ENCODE measurements around the gene ICE1.

- TF ChIP-seq, protein P1, sequence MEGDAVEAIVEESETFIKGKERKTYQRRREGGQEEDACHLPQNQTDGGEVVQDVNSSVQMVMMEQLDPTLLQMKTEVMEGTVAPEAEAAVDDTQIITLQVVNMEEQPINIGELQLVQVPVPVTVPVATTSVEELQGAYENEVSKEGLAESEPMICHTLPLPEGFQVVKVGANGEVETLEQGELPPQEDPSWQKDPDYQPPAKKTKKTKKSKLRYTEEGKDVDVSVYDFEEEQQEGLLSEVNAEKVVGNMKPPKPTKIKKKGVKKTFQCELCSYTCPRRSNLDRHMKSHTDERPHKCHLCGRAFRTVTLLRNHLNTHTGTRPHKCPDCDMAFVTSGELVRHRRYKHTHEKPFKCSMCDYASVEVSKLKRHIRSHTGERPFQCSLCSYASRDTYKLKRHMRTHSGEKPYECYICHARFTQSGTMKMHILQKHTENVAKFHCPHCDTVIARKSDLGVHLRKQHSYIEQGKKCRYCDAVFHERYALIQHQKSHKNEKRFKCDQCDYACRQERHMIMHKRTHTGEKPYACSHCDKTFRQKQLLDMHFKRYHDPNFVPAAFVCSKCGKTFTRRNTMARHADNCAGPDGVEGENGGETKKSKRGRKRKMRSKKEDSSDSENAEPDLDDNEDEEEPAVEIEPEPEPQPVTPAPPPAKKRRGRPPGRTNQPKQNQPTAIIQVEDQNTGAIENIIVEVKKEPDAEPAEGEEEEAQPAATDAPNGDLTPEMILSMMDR (IDR thresholded peaks at IDR 0.05; ENCODE audit: borderline replicate concordance, extremely low read depth, low read length, poor library complexity, severe bottlenecking) = no peak
- no peak for TF ChIP-seq EZH2 (IDR thresholded peaks at IDR 0.05; ENCODE audit: borderline replicate concordance, low read depth, low read length, severe bottlenecking)
These were observed 29.4 kb downstream of the ICE1 start for GRCh38 chr5:5451863-5452262.
